ENCODE measurements around the gene ALPK1. TPM values are rescaled to one million over a fixed set of nuclear protein-coding genes. Genes with fewer than 3 reads are reported as not detected.

ALPK1 gene
- total RNA-seq, 4 donors from 2014 or later = 15.7 to 87.2 (median 24.2) TPM

- DNase-seq (ENCODE audit: low spot score in 2 of 2) = no peak
- WGBS = 75% methylated on average over 32 of the region's 32 CpGs
Observed at GRCh38 chr4:112411781-112412550, 114.8 kb downstream of the ALPK1 start.

GRCh38 chr4:112416464-112416863, 119.3 kb downstream of the ALPK1 start:
- WGBS = 90% methylated on average over 3 of the region's 3 CpGs

More at GRCh38 chr4:112411781-112412550, 114.8 kb downstream of the ALPK1 start:
- no peaks in the 10 kb centered on the region for H3K4me1 ChIP-seq
- H3K27ac ChIP-seq = no peak overlapping the region
- no peaks in the 10 kb centered on the region for H3K27me3 ChIP-seq
- H3K9me3 ChIP-seq = peaks cover 4% of the 10 kb centered on the region
- H3K4me3 ChIP-seq = no peak overlapping the region
- TF ChIP-seq, protein P1, sequence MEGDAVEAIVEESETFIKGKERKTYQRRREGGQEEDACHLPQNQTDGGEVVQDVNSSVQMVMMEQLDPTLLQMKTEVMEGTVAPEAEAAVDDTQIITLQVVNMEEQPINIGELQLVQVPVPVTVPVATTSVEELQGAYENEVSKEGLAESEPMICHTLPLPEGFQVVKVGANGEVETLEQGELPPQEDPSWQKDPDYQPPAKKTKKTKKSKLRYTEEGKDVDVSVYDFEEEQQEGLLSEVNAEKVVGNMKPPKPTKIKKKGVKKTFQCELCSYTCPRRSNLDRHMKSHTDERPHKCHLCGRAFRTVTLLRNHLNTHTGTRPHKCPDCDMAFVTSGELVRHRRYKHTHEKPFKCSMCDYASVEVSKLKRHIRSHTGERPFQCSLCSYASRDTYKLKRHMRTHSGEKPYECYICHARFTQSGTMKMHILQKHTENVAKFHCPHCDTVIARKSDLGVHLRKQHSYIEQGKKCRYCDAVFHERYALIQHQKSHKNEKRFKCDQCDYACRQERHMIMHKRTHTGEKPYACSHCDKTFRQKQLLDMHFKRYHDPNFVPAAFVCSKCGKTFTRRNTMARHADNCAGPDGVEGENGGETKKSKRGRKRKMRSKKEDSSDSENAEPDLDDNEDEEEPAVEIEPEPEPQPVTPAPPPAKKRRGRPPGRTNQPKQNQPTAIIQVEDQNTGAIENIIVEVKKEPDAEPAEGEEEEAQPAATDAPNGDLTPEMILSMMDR (IDR thresholded peaks at IDR 0.05) = no peak
- TF ChIP-seq EP300 (IDR thresholded peaks at IDR 0.05) = no peak
- TF ChIP-seq POLR2A (IDR thresholded peaks at IDR 0.05) = no peak
- no peak for TF ChIP-seq POLR2AphosphoS5 (IDR thresholded peaks at IDR 0.05)
- H3K36me3 ChIP-seq = peaks cover 21% of the 10 kb centered on the region

DNA sequence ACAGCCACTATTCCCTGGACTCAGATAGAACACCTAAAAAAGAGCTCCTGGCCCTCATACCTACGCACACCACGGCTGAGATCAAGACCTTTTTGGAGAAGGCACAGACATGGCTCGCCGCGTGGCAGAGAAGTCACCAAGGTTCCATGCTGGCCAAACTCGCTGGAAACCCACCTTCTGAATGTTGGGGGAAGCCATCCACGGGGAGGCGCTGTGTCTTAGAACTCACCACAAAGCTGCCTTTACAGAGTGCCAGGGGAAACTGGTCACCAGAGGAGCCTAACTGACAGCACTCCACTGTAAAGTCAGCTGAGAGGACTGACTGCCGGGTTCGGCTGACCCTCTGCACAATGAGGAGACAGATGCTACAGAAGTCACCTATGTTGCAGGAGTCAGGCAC, 120.9 kb downstream of the ALPK1 start:
- 78% methylated on average over 10 of the region's 10 CpGs for WGBS
- no peak for DNase-seq (ENCODE audit: low spot score in 2 of 2)
- Histone ChIP-seq H3K9me3 (peaks cover 4% of the 10 kb centered on the region), H3K36me3 (peaks cover 16% of the 10 kb centered on the region), H3K4me1 (no peaks in the 10 kb centered on the region), H3K27me3 (no peaks in the 10 kb centered on the region), H3K27ac (no peak overlapping the region), H3K4me3 (no peak overlapping the region)
- TF ChIP-seq, protein P1 (IDR thresholded peaks at IDR 0.05) = no peak
- TF ChIP-seq POLR2AphosphoS5 (IDR thresholded peaks at IDR 0.05) (no peak), EP300 (IDR thresholded peaks at IDR 0.05) (no peak), POLR2A (IDR thresholded peaks at IDR 0.05) (no peak)

More at GRCh38 chr4:112416464-112416863, 119.3 kb downstream of the ALPK1 start:
- Histone ChIP-seq H3K9me3 (peaks cover 4% of the 10 kb centered on the region), H3K27me3 (no peaks in the 10 kb centered on the region), H3K4me1 (no peaks in the 10 kb centered on the region), H3K36me3 (peaks cover 23% of the 10 kb centered on the region), H3K27ac (no peak overlapping the region), H3K4me3 (no peak overlapping the region)
- TF ChIP-seq POLR2AphosphoS5 (IDR thresholded peaks at IDR 0.05) (no peak), EP300 (IDR thresholded peaks at IDR 0.05) (no peak), POLR2A (IDR thresholded peaks at IDR 0.05) (no peak)
- TF ChIP-seq, protein P1 (IDR thresholded peaks at IDR 0.05) = no peak
- no peak for DNase-seq (ENCODE audit: low spot score in 2 of 2)

DNA sequence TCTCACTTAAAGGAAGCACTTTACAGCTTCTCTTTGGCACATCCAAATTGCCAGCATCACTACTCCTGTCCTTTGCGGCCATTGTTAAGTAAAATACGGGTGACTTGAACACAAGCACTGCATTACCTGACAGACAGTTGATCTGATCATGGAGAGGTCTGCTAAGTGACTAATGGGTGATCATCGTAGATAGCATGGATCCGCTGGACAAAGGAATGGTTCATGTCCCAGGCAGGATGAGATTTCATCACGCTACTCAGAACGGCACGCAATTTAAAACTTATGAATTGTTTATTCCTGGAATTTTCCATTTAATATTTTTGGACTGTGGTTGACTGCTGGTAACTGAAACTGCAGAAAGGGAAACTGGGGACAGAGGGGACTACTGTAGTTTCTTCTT, 124.7 kb downstream of the ALPK1 start:
- H3K36me3 ChIP-seq = peaks cover 24% of the 10 kb centered on the region
- H3K9me3 ChIP-seq = no peaks in the 10 kb centered on the region
- no peak for DNase-seq (ENCODE audit: low spot score in 2 of 2)
- no peak overlapping the region for H3K4me3 ChIP-seq
- no peaks in the 10 kb centered on the region for H3K27me3 ChIP-seq
- no peak for TF ChIP-seq EP300 (IDR thresholded peaks at IDR 0.05)
- no peak for TF ChIP-seq POLR2A (IDR thresholded peaks at IDR 0.05)
- TF ChIP-seq, protein P1 (IDR thresholded peaks at IDR 0.05) = no peak
- TF ChIP-seq POLR2AphosphoS5 (IDR thresholded peaks at IDR 0.05) = no peak
- WGBS = 95% methylated on average over 7 of the region's 7 CpGs
- H3K27ac ChIP-seq = no peak overlapping the region
- no peaks in the 10 kb centered on the region for H3K4me1 ChIP-seq

DNA sequence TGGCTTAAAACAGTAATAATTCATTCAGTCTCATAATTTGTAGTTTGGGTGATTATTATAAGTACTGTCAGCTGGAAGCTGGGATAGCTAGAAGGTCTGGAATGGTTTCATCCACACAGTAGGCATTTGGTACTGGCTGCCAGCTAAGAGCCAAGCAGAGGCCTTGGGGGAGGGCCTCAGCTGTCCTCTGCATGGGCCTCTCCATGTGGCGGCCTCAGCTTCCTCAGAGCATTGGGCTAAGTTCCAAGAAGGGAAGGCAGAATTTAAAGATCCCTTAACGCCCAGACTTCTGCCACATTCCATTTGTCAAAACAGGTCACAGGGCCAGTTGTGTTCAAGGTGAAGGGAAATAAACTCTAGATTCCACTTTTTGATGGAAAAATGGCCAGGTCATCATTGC, 125.5 kb downstream of the ALPK1 start:
- H3K4me3 ChIP-seq = no peak overlapping the region
- H3K27ac ChIP-seq = no peak overlapping the region
- DNase-seq (ENCODE audit: low spot score in 2 of 2) = no peak
- TF ChIP-seq POLR2AphosphoS5 (IDR thresholded peaks at IDR 0.05) = no peak
- no peak for TF ChIP-seq EP300 (IDR thresholded peaks at IDR 0.05)
- TF ChIP-seq POLR2A (IDR thresholded peaks at IDR 0.05) = no peak
- TF ChIP-seq, protein P1 (IDR thresholded peaks at IDR 0.05) = no peak
- WGBS = 94% methylated on average over 2 of the region's 2 CpGs
- H3K9me3 ChIP-seq = no peaks in the 10 kb centered on the region
- no peaks in the 10 kb centered on the region for H3K27me3 ChIP-seq
- H3K36me3 ChIP-seq = peaks cover 29% of the 10 kb centered on the region
- no peaks in the 10 kb centered on the region for H3K4me1 ChIP-seq

Data from suprapubic skin (tissue), 4 donors.